Neural cell (in vitro differentiated cells): ENCODE data around the gene CACNA1C. TPM values are rescaled to one million over a fixed set of nuclear protein-coding genes. Genes with fewer than 3 reads are reported as not detected.

Experiments
- H2AFZ ChIP-seq: fragments of 200-600, 300-800 bp; sonication (generic), shearing (Covaris generic); 2 replicates; pipeline ENCODE4 v1.6.0; 2014; ENCODE audit warnings: low read depth, mild to moderate bottlenecking, antibody characterized with exemption, low read length, moderate library complexity
- H3F3A ChIP-seq: fragments of 200-600 bp; shearing (Covaris generic); 2 replicates; pipeline ENCODE4 v1.6.1; 2016; ENCODE audit warnings: mild to moderate bottlenecking, moderate library complexity, mixed read lengths, antibody characterized with exemption, low read length; ENCODE audit not compliant: insufficient read depth, poor library complexity, severe bottlenecking
- H3K27ac ChIP-seq: fragments of 200-600, 300-800 bp; sonication (generic), shearing (Covaris generic); 2 replicates; pipeline ENCODE4 v1.5.1; 2014; ENCODE audit warnings: mild to moderate bottlenecking, low read length, moderate library complexity
- H3K27me3 ChIP-seq: fragments of 300-800, 200-600 bp; sonication (generic), shearing (Covaris generic); 2 replicates; pipeline ENCODE4 v1.6.0; 2014; ENCODE audit warnings: mild to moderate bottlenecking, low read depth, low read length, moderate library complexity; ENCODE audit not compliant: insufficient read depth
- H3K36me3 ChIP-seq: fragments of 300-800, 200-600 bp; sonication (generic), shearing (Covaris generic); 2 replicates; pipeline ENCODE4 v1.5.1; 2014; ENCODE audit warnings: mild to moderate bottlenecking, antibody characterized with exemption, low read length, moderate library complexity; ENCODE audit not compliant: insufficient read depth
- H3K4me2 ChIP-seq: fragments of 300-800, 200-600 bp; sonication (generic), shearing (Covaris generic); 2 replicates; pipeline ENCODE4 v1.6.0; 2014; ENCODE audit warnings: mild to moderate bottlenecking, low read length
- H3K4me3 ChIP-seq: fragments of 300-800, 200-600 bp; sonication (generic), shearing (Covaris generic); 2 replicates; pipeline ENCODE4 v1.5.1; 2014; ENCODE audit warnings: mild to moderate bottlenecking, low read length, moderate library complexity
- H3K79me2 ChIP-seq: fragments of 200-600 bp; shearing (Covaris generic); replicated peaks from 2 replicates; pipeline ENCODE4 v1.6.0; 2014; ENCODE audit warnings: mild to moderate bottlenecking, low read length, moderate library complexity; ENCODE audit not compliant: insufficient read depth
- H3K9ac ChIP-seq: fragments of 300-800, 200-600 bp; sonication (generic), shearing (Covaris generic); 2 replicates; pipeline ENCODE4 v1.6.1; 2016; ENCODE audit warnings: mild to moderate bottlenecking, low read length, mixed read lengths
- H3K9me2 ChIP-seq: fragments of 200-600 bp; shearing (Covaris generic); 2 replicates; pipeline ENCODE4 v1.6.1; 2016; ENCODE audit warnings: mild to moderate bottlenecking, low read length, mixed read lengths; ENCODE audit not compliant: insufficient read depth
- H3K9me3 ChIP-seq: fragments of 200-600, 300-800 bp; sonication (generic), shearing (Covaris generic); 2 replicates; pipeline ENCODE4 v1.6.1; 2016; ENCODE audit warnings: mild to moderate bottlenecking, mixed run types, low read length, moderate library complexity, mixed read lengths
- H4K20me1 ChIP-seq: fragments of 200-600 bp; shearing (Covaris generic); 2 replicates; pipeline ENCODE4 v1.6.1; 2016; ENCODE audit warnings: mild to moderate bottlenecking, mixed run types; ENCODE audit not compliant: insufficient read depth
- CTCF ChIP-seq: fragments of 450-650 bp; IDR thresholded peaks from 2 replicates; pipeline ENCODE4 v1.5.1; 2014; ENCODE audit warnings: antibody characterized with exemption, mild to moderate bottlenecking, moderate library complexity; ENCODE audit not compliant: poor library complexity, severe bottlenecking
- EP300 ChIP-seq: fragments of 450-650 bp; conservative IDR thresholded peaks from 2 replicates; pipeline ENCODE4 v1.6.1; 2014; ENCODE audit warnings: antibody characterized with exemption, mild to moderate bottlenecking, moderate library complexity; ENCODE audit not compliant: poor library complexity, severe bottlenecking
- EZH2 ChIP-seq: fragments of 200-600, 300-800 bp; shearing (Covaris generic), sonication (generic); IDR thresholded peaks from 2 replicates; pipeline ENCODE4 v1.6.1; 2014; ENCODE audit warnings: antibody characterized with exemption, low read length, borderline replicate concordance, mild to moderate bottlenecking; ENCODE audit not compliant: insufficient read depth, poor library complexity, severe bottlenecking
- MXI1 ChIP-seq: fragments of 450-650 bp; conservative IDR thresholded peaks from 2 replicates; pipeline ENCODE4 v1.6.1; 2014; ENCODE audit warnings: antibody characterized with exemption, mild to moderate bottlenecking; ENCODE audit not compliant: poor library complexity, severe bottlenecking
- POLR2AphosphoS5 ChIP-seq: IDR thresholded peaks from 2 replicates; pipeline ENCODE4 v1.6.1; 2012
- RAD21 ChIP-seq: fragments of 450-650 bp; conservative IDR thresholded peaks from 2 replicates; pipeline ENCODE4 v1.6.1; 2014; ENCODE audit warnings: antibody characterized with exemption, mild to moderate bottlenecking, moderate library complexity
- REST ChIP-seq: IDR thresholded peaks from 2 replicates; pipeline ENCODE4 v1.6.1; 2012; ENCODE audit warnings: borderline replicate concordance
- SMC3 ChIP-seq: fragments of 450-650 bp; conservative IDR thresholded peaks from 2 replicates; pipeline ENCODE4 v1.6.1; 2014; ENCODE audit warnings: antibody characterized with exemption, mild to moderate bottlenecking, moderate library complexity; ENCODE audit not compliant: poor library complexity
- TAF1 ChIP-seq: IDR thresholded peaks from 2 replicates; pipeline ENCODE4 v1.6.1; 2012; ENCODE audit warnings: low read depth
- polyA plus RNA-seq: library from polyadenylated mRNA; depleted of rRNA; stranded (reverse); fragments of >200 nt; gene quantifications from 2 replicates; pipeline ENCODE4 v1.2.3, GENCODE V29; 2014

CACNA1C gene
- polyA plus RNA-seq, 1 donor from 2014 or later = 9.7 TPM

GRCh38 chr12:2495417-2496112 is 442.8 kb downstream of the CACNA1C start:
- H3K9ac ChIP-seq = no peak overlapping the region
- H3F3A ChIP-seq = no peaks in the 10 kb centered on the region
- no peaks in the 10 kb centered on the region for H4K20me1 ChIP-seq
- H2AFZ ChIP-seq = no peak overlapping the region
- H3K27ac ChIP-seq = no peak overlapping the region
- H3K9me3 ChIP-seq = no peaks in the 10 kb centered on the region
- no peaks in the 10 kb centered on the region for H3K79me2 ChIP-seq
- no peaks in the 10 kb centered on the region for H3K36me3 ChIP-seq
- H3K27me3 ChIP-seq = no peaks in the 10 kb centered on the region
- no peaks in the 10 kb centered on the region for H3K9me2 ChIP-seq
- no peak overlapping the region for H3K4me3 ChIP-seq
- H3K4me2 ChIP-seq = no peak overlapping the region
- TF ChIP-seq REST = no peak
- no peak for TF ChIP-seq EZH2
- no peak for TF ChIP-seq SMC3
- no peak for TF ChIP-seq POLR2AphosphoS5
- no peak for TF ChIP-seq CTCF
- TF ChIP-seq EP300 = no peak
- TF ChIP-seq TAF1 = no peak
- TF ChIP-seq MXI1 = no peak
- no peak for TF ChIP-seq RAD21

- no peak overlapping the region for H3K9ac ChIP-seq
- no peak for TF ChIP-seq MXI1
- TF ChIP-seq TAF1 = no peak
- no peak for TF ChIP-seq SMC3
- no peak for TF ChIP-seq RAD21
- no peaks in the 10 kb centered on the region for H3K27me3 ChIP-seq
- H3K4me2 ChIP-seq = no peak overlapping the region
- H3K9me3 ChIP-seq = no peaks in the 10 kb centered on the region
- H4K20me1 ChIP-seq = no peaks in the 10 kb centered on the region
- no peaks in the 10 kb centered on the region for H3K36me3 ChIP-seq
- no peak overlapping the region for H3K27ac ChIP-seq
- no peaks in the 10 kb centered on the region for H3K79me2 ChIP-seq
- H3K9me2 ChIP-seq = no peaks in the 10 kb centered on the region
- H3F3A ChIP-seq = no peaks in the 10 kb centered on the region
- H2AFZ ChIP-seq = no peak overlapping the region
- no peak overlapping the region for H3K4me3 ChIP-seq
Measured at GRCh38 chr12:2498964-2499500, 446.2 kb downstream of the CACNA1C start.
